Panc1 (cell line): Measurements from ENCODE around the gene PRMT6.

ENCODE experiments used
- POLR2AphosphoS5 ChIP-seq: IDR thresholded peaks from 2 replicates; pipeline ENCODE4 v1.6.1; 2012; ENCODE audit warnings: mild to moderate bottlenecking, low read depth, low read length, moderate library complexity
- TF ChIP-seq, protein P1 (sequence below): fragments of 450-650 bp; IDR thresholded peaks from 2 replicates; pipeline ENCODE4 v1.5.1; 2017; ENCODE audit warnings: mild to moderate bottlenecking
- TF ChIP-seq, protein P2 (sequence below), 2 experiments: IDR thresholded peaks; 2 replicates each; pipeline ENCODE4 v1.6.1; 2011 to 2012; ENCODE audit warnings: low read depth in 2 of 2, control low read depth in 1 of 2, low read length in 1 of 2, mild to moderate bottlenecking in 1 of 2, moderate library complexity in 1 of 2; ENCODE audit not compliant: insufficient read depth in 1 of 2

DNA sequence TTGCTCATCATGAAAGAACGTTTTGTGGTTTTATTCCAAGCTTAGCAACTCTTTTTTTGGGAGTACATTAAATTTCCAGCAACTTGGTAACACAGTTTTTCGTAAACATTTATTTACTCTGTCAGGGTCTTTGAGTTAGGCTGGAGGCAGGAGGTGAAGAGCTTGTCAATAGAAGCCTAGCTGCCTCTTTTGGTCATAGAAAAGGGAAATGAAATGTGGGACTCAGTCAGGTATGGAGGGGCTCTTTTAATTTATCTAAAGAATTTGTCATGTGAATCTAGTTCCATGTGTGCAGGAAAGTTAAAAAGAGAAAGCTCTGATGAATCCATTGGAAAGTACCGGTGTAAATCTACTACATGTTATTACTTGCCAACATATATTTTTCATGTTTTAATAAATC lies 45.9 kb upstream of the PRMT6 start:
- TF ChIP-seq, protein P1, sequence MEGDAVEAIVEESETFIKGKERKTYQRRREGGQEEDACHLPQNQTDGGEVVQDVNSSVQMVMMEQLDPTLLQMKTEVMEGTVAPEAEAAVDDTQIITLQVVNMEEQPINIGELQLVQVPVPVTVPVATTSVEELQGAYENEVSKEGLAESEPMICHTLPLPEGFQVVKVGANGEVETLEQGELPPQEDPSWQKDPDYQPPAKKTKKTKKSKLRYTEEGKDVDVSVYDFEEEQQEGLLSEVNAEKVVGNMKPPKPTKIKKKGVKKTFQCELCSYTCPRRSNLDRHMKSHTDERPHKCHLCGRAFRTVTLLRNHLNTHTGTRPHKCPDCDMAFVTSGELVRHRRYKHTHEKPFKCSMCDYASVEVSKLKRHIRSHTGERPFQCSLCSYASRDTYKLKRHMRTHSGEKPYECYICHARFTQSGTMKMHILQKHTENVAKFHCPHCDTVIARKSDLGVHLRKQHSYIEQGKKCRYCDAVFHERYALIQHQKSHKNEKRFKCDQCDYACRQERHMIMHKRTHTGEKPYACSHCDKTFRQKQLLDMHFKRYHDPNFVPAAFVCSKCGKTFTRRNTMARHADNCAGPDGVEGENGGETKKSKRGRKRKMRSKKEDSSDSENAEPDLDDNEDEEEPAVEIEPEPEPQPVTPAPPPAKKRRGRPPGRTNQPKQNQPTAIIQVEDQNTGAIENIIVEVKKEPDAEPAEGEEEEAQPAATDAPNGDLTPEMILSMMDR = no peak
- TF ChIP-seq, protein P2, sequence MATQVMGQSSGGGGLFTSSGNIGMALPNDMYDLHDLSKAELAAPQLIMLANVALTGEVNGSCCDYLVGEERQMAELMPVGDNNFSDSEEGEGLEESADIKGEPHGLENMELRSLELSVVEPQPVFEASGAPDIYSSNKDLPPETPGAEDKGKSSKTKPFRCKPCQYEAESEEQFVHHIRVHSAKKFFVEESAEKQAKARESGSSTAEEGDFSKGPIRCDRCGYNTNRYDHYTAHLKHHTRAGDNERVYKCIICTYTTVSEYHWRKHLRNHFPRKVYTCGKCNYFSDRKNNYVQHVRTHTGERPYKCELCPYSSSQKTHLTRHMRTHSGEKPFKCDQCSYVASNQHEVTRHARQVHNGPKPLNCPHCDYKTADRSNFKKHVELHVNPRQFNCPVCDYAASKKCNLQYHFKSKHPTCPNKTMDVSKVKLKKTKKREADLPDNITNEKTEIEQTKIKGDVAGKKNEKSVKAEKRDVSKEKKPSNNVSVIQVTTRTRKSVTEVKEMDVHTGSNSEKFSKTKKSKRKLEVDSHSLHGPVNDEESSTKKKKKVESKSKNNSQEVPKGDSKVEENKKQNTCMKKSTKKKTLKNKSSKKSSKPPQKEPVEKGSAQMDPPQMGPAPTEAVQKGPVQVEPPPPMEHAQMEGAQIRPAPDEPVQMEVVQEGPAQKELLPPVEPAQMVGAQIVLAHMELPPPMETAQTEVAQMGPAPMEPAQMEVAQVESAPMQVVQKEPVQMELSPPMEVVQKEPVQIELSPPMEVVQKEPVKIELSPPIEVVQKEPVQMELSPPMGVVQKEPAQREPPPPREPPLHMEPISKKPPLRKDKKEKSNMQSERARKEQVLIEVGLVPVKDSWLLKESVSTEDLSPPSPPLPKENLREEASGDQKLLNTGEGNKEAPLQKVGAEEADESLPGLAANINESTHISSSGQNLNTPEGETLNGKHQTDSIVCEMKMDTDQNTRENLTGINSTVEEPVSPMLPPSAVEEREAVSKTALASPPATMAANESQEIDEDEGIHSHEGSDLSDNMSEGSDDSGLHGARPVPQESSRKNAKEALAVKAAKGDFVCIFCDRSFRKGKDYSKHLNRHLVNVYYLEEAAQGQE (IDR thresholded peaks at IDR 0.05; ENCODE audit: insufficient read depth in 1 of 2, low read depth in 2 of 2, low read length in 1 of 2) = no peak
- no peak for TF ChIP-seq POLR2AphosphoS5
